ENCODE data around the gene ENTREP3.

Gene ENTREP3

DNA sequence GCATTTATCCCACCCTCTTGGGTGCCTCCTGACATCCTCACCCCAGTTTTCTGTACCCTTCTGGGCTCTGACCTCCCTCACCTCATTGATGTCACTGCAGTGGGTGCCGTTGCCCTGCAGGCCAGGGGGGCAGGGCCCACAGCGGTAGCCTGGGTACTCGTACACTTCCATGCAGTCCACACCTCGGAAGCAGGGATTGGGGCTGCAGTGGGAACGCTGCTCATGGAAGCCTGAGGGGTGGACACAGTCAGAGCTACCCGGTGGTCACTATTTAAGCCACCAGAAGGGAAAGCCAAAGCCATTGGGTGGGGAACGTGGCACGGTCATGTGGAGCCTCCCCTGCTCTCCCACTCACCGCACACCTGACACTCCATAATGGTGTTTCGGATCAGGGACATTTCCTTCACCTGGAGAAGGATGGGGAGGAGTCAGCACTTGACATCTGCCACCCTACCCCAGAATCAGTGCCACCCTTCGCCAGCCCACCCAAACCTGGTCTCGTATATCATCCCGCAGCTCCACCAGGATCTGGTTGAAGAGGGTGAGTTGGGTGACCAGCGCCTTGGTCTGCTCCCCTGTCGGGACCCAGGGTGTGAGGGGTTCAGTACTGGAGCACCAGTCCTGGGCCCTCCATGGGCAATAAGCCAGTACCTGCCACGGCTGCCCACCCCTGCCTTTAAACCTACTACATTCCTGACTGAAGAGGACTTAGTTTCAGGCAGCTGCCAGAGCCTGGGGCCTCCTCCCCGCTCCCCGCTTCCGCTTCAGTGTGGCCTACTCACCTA, 52.4 kb downstream of the ENTREP3 start:
- in situ Hi-C loops (cut with HindIII; ENCODE audit: low sequenced_read_pairs), result no loop called here
- TF ChIP-seq, protein P1, sequence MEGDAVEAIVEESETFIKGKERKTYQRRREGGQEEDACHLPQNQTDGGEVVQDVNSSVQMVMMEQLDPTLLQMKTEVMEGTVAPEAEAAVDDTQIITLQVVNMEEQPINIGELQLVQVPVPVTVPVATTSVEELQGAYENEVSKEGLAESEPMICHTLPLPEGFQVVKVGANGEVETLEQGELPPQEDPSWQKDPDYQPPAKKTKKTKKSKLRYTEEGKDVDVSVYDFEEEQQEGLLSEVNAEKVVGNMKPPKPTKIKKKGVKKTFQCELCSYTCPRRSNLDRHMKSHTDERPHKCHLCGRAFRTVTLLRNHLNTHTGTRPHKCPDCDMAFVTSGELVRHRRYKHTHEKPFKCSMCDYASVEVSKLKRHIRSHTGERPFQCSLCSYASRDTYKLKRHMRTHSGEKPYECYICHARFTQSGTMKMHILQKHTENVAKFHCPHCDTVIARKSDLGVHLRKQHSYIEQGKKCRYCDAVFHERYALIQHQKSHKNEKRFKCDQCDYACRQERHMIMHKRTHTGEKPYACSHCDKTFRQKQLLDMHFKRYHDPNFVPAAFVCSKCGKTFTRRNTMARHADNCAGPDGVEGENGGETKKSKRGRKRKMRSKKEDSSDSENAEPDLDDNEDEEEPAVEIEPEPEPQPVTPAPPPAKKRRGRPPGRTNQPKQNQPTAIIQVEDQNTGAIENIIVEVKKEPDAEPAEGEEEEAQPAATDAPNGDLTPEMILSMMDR (IDR thresholded peaks at IDR 0.05; ENCODE audit: low read depth, low read length, missing control alignments), result no peak
- no peak overlapping the region for H3K4me3 ChIP-seq (ENCODE audit: low read depth, low read length)
- no peak for DNase-seq (ENCODE audit: low read depth)

DNA sequence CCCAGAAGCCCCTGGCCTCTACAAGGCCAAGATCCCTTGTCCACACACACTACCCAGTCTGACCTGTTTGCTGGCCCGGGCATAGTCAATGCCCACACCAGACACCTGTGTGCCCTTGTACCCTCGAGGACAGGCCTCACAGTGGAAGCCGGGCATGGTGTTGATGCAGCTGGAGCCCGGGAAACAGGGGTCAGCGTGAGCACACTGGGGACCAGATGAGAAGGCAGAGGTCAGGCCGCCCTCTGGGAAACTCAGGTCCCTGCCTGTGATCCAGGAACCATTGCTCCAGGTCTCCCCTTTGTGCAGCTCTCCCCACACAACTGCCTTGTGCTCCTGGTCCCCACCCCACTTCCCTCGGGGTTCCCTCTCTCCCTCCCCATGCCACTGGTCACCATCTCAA, 53.1 kb downstream of the ENTREP3 start:
- in situ Hi-C loops (cut with HindIII; ENCODE audit: low sequenced_read_pairs), result no loop called here
- TF ChIP-seq, protein P1 (IDR thresholded peaks at IDR 0.05; ENCODE audit: low read depth, low read length, missing control alignments), result no peak
- no peak overlapping the region for H3K4me3 ChIP-seq (ENCODE audit: low read depth, low read length)

DNA sequence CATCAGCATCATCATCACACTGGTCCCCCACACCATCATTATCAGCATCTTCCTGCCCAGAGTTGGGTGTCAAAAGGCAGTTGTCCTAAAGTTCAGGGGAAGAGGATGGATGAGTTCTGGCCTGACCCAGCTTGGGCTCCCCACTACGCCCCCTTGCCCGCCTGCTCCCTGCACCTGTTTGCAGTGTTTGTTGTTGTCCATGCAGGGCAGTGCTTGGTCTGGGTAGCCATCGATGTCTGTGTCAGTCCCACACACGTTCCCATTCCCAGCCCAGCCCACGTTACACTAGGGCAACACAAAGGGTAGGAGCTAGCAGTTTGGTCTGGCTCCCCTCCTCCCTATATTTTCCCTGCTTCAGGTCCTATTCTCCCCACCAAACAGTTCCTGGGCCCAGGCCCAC, 54.4 kb downstream of the ENTREP3 start:
- TF ChIP-seq, protein P1 (IDR thresholded peaks at IDR 0.05; ENCODE audit: low read depth, low read length, missing control alignments), result no peak
- H3K4me3 ChIP-seq (ENCODE audit: low read depth, low read length), result no peak overlapping the region
- in situ Hi-C loops (cut with HindIII; ENCODE audit: low sequenced_read_pairs), result no loop called here
- no peak for DNase-seq (ENCODE audit: low read depth)

More for the DNA sequence above, 53.1 kb downstream of the ENTREP3 start:
- no peak for DNase-seq (ENCODE audit: low read depth)

DNA sequence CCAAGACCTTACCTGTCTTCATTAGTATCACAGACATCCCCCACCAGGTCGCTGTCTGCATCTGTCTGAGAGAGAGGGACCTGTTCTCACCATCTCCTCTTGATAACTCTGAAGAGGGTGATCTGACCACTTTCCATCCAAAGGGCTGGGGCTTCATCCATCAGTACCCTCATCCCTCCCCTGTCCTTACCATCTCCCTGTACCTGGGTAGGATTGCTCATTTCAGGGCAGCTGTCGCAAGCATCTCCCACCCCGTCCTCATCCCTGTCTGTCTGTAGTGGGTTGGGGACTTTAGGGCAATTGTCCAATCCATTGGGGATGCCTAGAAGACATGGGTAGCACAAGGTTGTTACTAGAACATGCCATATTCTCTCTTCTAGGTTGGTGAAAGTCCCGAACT, 55.5 kb downstream of the ENTREP3 start:
- in situ Hi-C loops (cut with HindIII; ENCODE audit: low sequenced_read_pairs), result no loop called here
- no peak overlapping the region for H3K4me3 ChIP-seq (ENCODE audit: low read depth, low read length)
- no peak for DNase-seq (ENCODE audit: low read depth)
- TF ChIP-seq, protein P1 (IDR thresholded peaks at IDR 0.05; ENCODE audit: low read depth, low read length, missing control alignments), result no peak

DNA sequence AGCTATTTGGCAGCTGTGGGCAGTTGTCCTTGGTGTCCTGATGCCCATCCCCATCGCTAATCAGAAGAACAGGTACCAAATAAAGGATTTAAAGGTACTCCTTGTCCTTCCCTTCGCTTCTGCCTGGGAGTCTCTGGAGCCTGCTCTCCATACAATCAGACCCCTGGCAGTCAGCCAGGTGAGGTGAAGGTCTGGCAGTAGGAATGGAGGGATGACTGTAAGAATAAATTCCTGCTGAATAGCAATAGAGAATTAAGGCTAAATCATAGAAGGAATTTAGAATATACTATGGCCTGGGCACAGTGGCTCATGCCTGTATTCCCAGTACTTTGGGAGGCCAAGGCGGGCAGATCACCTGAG, 56.8 kb downstream of the ENTREP3 start:
- in situ Hi-C loops (cut with HindIII; ENCODE audit: low sequenced_read_pairs), result no loop called here
- TF ChIP-seq, protein P1 (IDR thresholded peaks at IDR 0.05; ENCODE audit: low read depth, low read length, missing control alignments), result no peak
- no peak overlapping the region for H3K4me3 ChIP-seq (ENCODE audit: low read depth, low read length)
- no peak for DNase-seq (ENCODE audit: low read depth)

DNA sequence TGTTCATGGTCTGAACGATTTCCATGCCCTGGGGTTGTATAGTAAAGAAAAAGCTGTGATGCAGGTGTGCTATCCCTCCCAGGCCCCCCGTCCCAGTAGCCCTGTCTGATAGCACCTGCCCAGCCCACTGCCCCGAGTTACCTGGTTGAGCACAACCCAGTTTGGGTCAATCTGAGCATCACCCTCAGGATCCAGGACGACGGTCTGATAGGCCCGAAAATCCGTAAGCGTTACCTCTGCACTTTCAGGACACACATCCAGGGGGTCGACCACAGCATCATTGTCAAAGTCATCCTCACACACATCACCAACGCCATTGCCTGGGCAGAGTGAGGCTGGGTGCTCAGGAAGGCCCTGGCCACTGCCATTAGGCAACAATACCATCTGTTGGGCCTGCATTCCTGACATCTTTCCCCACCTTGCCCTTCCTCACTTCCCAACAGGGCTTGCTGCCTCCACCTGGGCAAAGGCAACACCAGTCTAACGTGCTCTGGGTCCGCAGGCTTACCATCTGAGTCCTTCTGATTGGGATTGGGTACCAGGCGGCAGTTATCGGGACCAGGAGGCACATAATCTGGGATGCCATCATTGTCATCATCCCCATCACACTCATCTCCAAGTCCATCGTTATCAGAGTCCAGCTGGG, 57.3 kb downstream of the ENTREP3 start:
- TF ChIP-seq, protein P1 (IDR thresholded peaks at IDR 0.05; ENCODE audit: low read depth, low read length, missing control alignments), result no peak
- in situ Hi-C loops (cut with HindIII; ENCODE audit: low sequenced_read_pairs), result no loop called here
- H3K4me3 ChIP-seq (ENCODE audit: low read depth, low read length), result no peak overlapping the region
- DNase-seq (ENCODE audit: low read depth), result no peak

Measured in astrocyte of the cerebellum (primary cell).